Right lobe of liver (tissue), 4 donors: ENCODE results near the gene MUSK.

ENCODE experiments used
- POLR2A ChIP-seq: fragments of 450-650 bp; IDR thresholded peaks from one replicate; pipeline ENCODE4 v1.6.1; 2017; ENCODE audit warnings: antibody characterized with exemption, mild to moderate bottlenecking
- TF ChIP-seq, protein P1 (sequence below), 4 donors: fragments of 200-600 bp in 3 of 4; fragments of 450-650 bp in 1 of 4; IDR thresholded peaks; one replicate each; pipeline versions ENCODE4 v1.5.1 to v1.8.0; 2016 to 2022; ENCODE audit warnings: antibody characterized with exemption in 4 of 4, mild to moderate bottlenecking in 2 of 4
- donor health status: DM: no; HTN: no; CAD: no.
- donor health status: DM: no; HTN: no; CAD: no.
- donor health status: DM: no; HTN: yes; CAD: no.

DNA sequence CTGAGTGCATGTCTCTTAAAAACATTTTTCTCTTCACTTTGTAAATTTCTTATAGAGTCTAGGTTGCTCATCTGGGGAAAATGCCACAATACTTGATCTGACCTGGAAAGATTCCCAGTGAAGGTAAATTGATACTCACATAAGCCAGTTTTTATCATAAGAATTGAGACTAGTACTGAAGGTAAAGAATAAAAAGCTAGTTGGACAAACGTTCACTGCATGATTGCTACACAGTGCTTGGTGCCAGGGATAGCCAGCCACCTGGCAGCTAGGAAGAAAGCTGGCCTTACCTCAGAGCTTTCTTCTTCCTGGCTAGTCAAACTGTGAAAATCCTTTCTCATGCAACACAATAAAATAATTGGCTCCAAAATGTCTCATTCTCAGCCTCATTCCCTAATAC is 77.1 kb downstream of the MUSK start:
- TF ChIP-seq, protein P1, sequence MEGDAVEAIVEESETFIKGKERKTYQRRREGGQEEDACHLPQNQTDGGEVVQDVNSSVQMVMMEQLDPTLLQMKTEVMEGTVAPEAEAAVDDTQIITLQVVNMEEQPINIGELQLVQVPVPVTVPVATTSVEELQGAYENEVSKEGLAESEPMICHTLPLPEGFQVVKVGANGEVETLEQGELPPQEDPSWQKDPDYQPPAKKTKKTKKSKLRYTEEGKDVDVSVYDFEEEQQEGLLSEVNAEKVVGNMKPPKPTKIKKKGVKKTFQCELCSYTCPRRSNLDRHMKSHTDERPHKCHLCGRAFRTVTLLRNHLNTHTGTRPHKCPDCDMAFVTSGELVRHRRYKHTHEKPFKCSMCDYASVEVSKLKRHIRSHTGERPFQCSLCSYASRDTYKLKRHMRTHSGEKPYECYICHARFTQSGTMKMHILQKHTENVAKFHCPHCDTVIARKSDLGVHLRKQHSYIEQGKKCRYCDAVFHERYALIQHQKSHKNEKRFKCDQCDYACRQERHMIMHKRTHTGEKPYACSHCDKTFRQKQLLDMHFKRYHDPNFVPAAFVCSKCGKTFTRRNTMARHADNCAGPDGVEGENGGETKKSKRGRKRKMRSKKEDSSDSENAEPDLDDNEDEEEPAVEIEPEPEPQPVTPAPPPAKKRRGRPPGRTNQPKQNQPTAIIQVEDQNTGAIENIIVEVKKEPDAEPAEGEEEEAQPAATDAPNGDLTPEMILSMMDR (IDR thresholded peaks at IDR 0.05): no peak
- no peak for TF ChIP-seq POLR2A
